ENCODE data around the gene TMEM202.

DNA sequence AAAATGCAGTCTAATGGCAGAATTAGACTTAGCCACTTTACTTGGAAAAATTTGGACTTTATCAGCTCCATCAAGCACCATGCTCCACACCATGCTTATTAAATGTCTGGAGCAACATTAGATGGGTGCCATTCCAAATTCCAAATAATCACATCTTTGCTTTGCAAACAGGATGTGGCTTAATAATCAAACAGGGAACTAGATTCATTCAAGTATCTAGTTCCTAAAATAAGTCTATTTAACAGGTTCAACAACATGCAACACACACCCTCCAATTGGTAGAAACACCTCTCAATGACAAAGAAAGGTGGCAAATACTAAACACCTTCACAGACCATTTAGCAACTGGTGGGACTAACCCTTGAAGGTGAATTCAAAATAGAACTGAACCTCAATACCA, 25.7 kb upstream of the TMEM202 start:
- TF ChIP-seq, protein P1, sequence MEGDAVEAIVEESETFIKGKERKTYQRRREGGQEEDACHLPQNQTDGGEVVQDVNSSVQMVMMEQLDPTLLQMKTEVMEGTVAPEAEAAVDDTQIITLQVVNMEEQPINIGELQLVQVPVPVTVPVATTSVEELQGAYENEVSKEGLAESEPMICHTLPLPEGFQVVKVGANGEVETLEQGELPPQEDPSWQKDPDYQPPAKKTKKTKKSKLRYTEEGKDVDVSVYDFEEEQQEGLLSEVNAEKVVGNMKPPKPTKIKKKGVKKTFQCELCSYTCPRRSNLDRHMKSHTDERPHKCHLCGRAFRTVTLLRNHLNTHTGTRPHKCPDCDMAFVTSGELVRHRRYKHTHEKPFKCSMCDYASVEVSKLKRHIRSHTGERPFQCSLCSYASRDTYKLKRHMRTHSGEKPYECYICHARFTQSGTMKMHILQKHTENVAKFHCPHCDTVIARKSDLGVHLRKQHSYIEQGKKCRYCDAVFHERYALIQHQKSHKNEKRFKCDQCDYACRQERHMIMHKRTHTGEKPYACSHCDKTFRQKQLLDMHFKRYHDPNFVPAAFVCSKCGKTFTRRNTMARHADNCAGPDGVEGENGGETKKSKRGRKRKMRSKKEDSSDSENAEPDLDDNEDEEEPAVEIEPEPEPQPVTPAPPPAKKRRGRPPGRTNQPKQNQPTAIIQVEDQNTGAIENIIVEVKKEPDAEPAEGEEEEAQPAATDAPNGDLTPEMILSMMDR (IDR thresholded peaks at IDR 0.05; ENCODE audit: low read length) = no peak
- TF ChIP-seq EZH2phosphoT487 (IDR thresholded peaks at IDR 0.05; ENCODE audit: low read length) = no peak

Measured in MM.1S (cell line).